Omental fat pad (tissue), 4 donors: ENCODE measurements around the gene PLEKHG3. TPM values are rescaled to one million over a fixed set of nuclear protein-coding genes. Genes with fewer than 3 reads are reported as not detected.

Experiments
- ATAC-seq: fragments of 150-250 bp; one replicate; pipeline ENCODE4 v1.9.1; 2016; ENCODE audit warnings: mild to moderate bottlenecking, moderate library complexity; ENCODE audit not compliant: low FRiP score
- DNase-seq: peaks from one replicate; pipeline ENCODE4 v3.0.0-alpha.2; 2019; ENCODE audit warnings: low spot score
- CTCF ChIP-seq, 3 donors: fragments of 450-650 bp; IDR thresholded peaks; one replicate each; pipeline ENCODE4 v1.5.1; 2016 to 2017; ENCODE audit warnings: antibody characterized with exemption in 3 of 3, mild to moderate bottlenecking in 3 of 3, moderate library complexity in 2 of 3
- total RNA-seq, 4 donors: library from RNA; depleted of rRNA; stranded (reverse); fragments of >200 nt; gene quantifications; one replicate each; pipeline ENCODE4 v1.1.0, GENCODE V29; 2016

PLEKHG3 gene
- total RNA-seq, 4 donors from 2014 or later: 29.6 to 45.9 (median 37.5) TPM

GRCh38 chr14:64796369-64796768 lies 92.1 kb downstream of the PLEKHG3 start:
- ATAC-seq (no peak), DNase-seq (no peak)

GRCh38 chr14:64799555-64799954 lies 95.3 kb downstream of the PLEKHG3 start:
- ATAC-seq (no peak), DNase-seq (no peak)
- no peak for TF ChIP-seq CTCF (IDR thresholded peaks at IDR 0.05)

More at GRCh38 chr14:64796369-64796768, 92.1 kb downstream of the PLEKHG3 start:
- no peak for TF ChIP-seq CTCF (IDR thresholded peaks at IDR 0.05)

Other genes starting within 250 kb of the PLEKHG3 start
- 1 to 10 TPM in 1 of 4 donors, under 1 TPM in 3; 0.47 to 1.4 (median 0.66) TPM for gene AKAP5, start 238.9 kb upstream of the PLEKHG3 start, total RNA-seq
- 10 to 100 TPM in 1 of 4 donors, 1 to 10 TPM in 3; 5.5 to 12.3 (median 8.6) TPM for gene ZBTB25, start 200.6 kb upstream of the PLEKHG3 start, total RNA-seq
- gene ZBTB1, start 199.7 kb upstream of the PLEKHG3 start, total RNA-seq: 10 to 100 TPM; 35.9 to 54.2 (median 43.7) TPM
- gene HSPA2, start 163.7 kb upstream of the PLEKHG3 start, total RNA-seq: 10 to 100 TPM in 3 of 4 donors, 1 to 10 TPM in 1; 4.7 to 23.4 (median 17.5) TPM
- 1 to 10 TPM in 3 of 4 donors, under 1 TPM in 1; 0.63 to 3.2 (median 2.1) TPM for gene PPP1R36, start 154.5 kb upstream of the PLEKHG3 start, total RNA-seq
- gene SPTB, start 175.5 kb downstream of the PLEKHG3 start, total RNA-seq: 1 to 10 TPM; 1.1 to 3.5 (median 1.4) TPM
- 100 to 1,000 TPM in 1 of 4 donors, 10 to 100 TPM in 3; 53.6 to 113 (median 81.9) TPM for gene CHURC1, start 210.0 kb downstream of the PLEKHG3 start, total RNA-seq
- not detected for gene GPX2, start 238.3 kb downstream of the PLEKHG3 start, total RNA-seq